Body of pancreas (tissue), 4 donors: ENCODE results near the gene DHRS7.

Experiments used
- CTCF ChIP-seq, 7 experiments: fragments of 450-650 bp in 4 of 7; fragments of 200-600 bp in 3 of 7; sonication (generic) in 3 of 7; IDR thresholded peaks; one replicate each; pipeline ENCODE4 v1.5.1; 2016 to 2019; ENCODE audit warnings: antibody characterized with exemption in 7 of 7
- POLR2A ChIP-seq, 3 donors: fragments of 450-650 bp; IDR thresholded peaks; one replicate each; pipeline ENCODE4 v1.6.1; 2016; ENCODE audit warnings: antibody characterized with exemption in 3 of 3, mild to moderate bottlenecking in 2 of 3

- no peak for TF ChIP-seq POLR2A (IDR thresholded peaks at IDR 0.05)
- no peak for TF ChIP-seq CTCF (IDR thresholded peaks at IDR 0.05)
These were observed 39.3 kb downstream of the DHRS7 start for GRCh38 chr14:60125918-60126317.
